ENCODE data around the gene GAN.

The GAN gene

DNA sequence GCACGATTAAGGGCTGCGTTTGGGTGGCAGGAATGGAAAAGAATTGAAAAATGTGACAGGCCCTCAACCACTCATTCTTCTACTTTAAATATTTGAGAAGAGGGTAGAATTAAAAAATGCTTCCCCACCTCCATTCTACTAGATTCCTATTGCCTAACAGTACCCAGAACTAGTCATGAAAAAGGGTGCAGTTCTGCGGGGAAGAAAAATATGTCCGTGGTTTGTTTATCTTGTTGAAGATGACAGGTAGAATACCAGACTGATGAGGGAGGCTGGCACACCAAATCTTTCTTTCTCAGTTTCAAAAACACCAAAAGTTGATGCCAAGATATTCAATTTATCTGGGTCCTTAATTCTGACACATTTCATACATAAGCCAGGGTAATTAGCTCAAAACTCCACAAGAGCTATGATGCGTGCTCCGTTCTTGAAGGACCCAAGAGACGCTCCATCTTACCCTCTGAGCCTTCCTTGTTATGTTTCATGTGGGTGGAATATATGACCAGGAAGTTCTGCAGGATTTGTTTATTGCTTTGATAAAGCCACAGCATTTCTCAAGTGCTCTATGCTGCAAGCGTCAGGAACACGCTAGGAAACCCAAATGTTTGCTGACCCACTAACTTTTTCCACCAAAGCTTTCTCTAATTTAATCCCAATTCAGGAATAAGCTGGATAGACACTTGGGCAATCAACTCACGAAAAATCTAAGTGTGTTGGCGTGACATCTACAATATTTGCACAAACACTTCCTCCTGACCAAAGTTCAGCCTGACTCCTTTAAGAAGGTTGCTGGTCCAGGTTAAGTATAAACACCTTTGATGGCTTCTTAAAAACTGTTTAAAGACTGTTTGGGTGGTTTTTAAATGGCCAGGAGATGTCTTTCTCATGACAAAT lies 20.6 kb upstream of the GAN start:
- Histone ChIP-seq H3K79me2 (ENCODE audit: control insufficient read depth, low read length) (no peaks in the 10 kb centered on the region), H3K4me1 (ENCODE audit: control insufficient read depth, low read length) (no peaks in the 10 kb centered on the region), H3K4me3 (ENCODE audit: low read length) (no peak overlapping the region), H3K9me3 (ENCODE audit: control insufficient read depth, insufficient read depth, low read length) (no peaks in the 10 kb centered on the region), H4K20me1 (ENCODE audit: control insufficient read depth, insufficient read depth, low read depth, low read length) (no peaks in the 10 kb centered on the region), H3K9me2 (replicated peaks; ENCODE audit: control insufficient read depth, low read length) (no peaks in the 10 kb centered on the region), H3K4me2 (ENCODE audit: low read length) (no peak overlapping the region), H3K36me3 (ENCODE audit: control insufficient read depth, low read length) (no peaks in the 10 kb centered on the region), H3K27me3 (ENCODE audit: control insufficient read depth, low read length) (0 out of 2 replicates have a peak, but pooled peaks cover 2% of the 10 kb centered on the region), H3F3A (ENCODE audit: control insufficient read depth, insufficient read depth) (no peaks in the 10 kb centered on the region), H3K27ac (ENCODE audit: low read depth, low read length) (no peak overlapping the region)
- TF ChIP-seq EZH2phosphoT487 (IDR thresholded peaks at IDR 0.05; ENCODE audit: borderline replicate concordance, low read length) = no peak
- no peak for TF ChIP-seq CTCF (IDR thresholded peaks at IDR 0.05; ENCODE audit: low read depth, low read length, poor library complexity, severe bottlenecking)

DNA sequence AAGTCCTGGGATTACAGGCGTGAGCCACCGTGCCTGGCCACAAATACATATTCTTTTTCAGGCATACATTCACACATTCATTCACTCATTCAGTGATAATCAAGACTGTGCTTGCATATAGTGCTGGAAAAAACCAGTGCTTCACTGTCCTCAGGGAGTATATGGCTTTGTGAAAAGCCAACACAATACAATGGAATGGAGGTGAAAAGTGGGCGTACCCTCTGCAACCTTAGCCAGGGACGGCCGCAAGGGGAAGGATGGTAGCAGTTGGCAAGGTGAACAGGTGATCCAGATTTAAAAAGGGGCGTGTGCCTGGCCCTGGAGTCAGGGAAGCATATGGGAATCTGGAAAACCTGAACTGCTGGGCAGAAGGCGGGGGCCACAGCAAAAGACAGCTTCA lies 18.1 kb upstream of the GAN start:
- Histone ChIP-seq H3K27ac (ENCODE audit: low read depth, low read length) (no peak overlapping the region), H3K4me3 (ENCODE audit: low read length) (no peak overlapping the region), H3K4me2 (ENCODE audit: low read length) (no peak overlapping the region), H3K9me2 (replicated peaks; ENCODE audit: control insufficient read depth, low read length) (no peaks in the 10 kb centered on the region), H3K79me2 (ENCODE audit: control insufficient read depth, low read length) (no peaks in the 10 kb centered on the region), H3K9me3 (ENCODE audit: control insufficient read depth, insufficient read depth, low read length) (no peaks in the 10 kb centered on the region), H3K36me3 (ENCODE audit: control insufficient read depth, low read length) (no peaks in the 10 kb centered on the region), H3K4me1 (ENCODE audit: control insufficient read depth, low read length) (no peaks in the 10 kb centered on the region), H3F3A (ENCODE audit: control insufficient read depth, insufficient read depth) (no peaks in the 10 kb centered on the region), H3K27me3 (ENCODE audit: control insufficient read depth, low read length) (peaks cover 10% of the 10 kb centered on the region), H4K20me1 (ENCODE audit: control insufficient read depth, insufficient read depth, low read depth, low read length) (no peaks in the 10 kb centered on the region)
- TF ChIP-seq CTCF (IDR thresholded peaks at IDR 0.05; ENCODE audit: low read depth, low read length, poor library complexity, severe bottlenecking) = no peak
- no peak for TF ChIP-seq EZH2phosphoT487 (IDR thresholded peaks at IDR 0.05; ENCODE audit: borderline replicate concordance, low read length)

DNA sequence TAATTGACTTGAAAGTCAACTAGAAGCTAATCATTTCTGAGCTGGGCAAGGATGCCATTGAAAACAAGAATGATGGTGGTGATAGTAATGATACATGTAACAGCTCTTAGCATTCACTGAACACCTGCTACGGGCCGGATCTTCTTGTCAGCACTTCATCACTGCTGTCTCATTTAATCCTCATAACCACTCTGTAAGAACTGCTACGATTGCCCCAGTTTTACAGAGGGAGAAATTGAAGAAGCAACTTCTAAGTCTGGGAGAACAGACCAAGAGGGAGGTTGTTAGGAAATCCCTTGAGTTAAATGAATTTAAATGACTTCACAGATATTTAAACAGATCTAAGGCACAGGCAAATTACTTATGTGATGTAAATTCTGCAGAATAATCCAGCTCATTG lies 7.0 kb upstream of the GAN start:
- no peaks in the 10 kb centered on the region for H3K9me2 ChIP-seq (replicated peaks; ENCODE audit: control insufficient read depth, low read length)
- no peak overlapping the region for H3K27ac ChIP-seq (ENCODE audit: low read depth, low read length)
- no peak overlapping the region for H3K4me3 ChIP-seq (ENCODE audit: low read length)
- no peak for TF ChIP-seq CTCF (IDR thresholded peaks at IDR 0.05; ENCODE audit: low read depth, low read length, poor library complexity, severe bottlenecking)
- no peak for TF ChIP-seq EZH2phosphoT487 (IDR thresholded peaks at IDR 0.05; ENCODE audit: borderline replicate concordance, low read length)
- H3K4me2 ChIP-seq (ENCODE audit: low read length) = no peak overlapping the region
- no peaks in the 10 kb centered on the region for H3K36me3 ChIP-seq (ENCODE audit: control insufficient read depth, low read length)
- H3K9me3 ChIP-seq (ENCODE audit: control insufficient read depth, insufficient read depth, low read length) = no peaks in the 10 kb centered on the region
- no peaks in the 10 kb centered on the region for H4K20me1 ChIP-seq (ENCODE audit: control insufficient read depth, insufficient read depth, low read depth, low read length)
- no peaks in the 10 kb centered on the region; the same call in 1 of the 2 replicates for H3K27me3 ChIP-seq (ENCODE audit: control insufficient read depth, low read length)
- H3K79me2 ChIP-seq (ENCODE audit: control insufficient read depth, low read length) = no peaks in the 10 kb centered on the region
- no peaks in the 10 kb centered on the region for H3F3A ChIP-seq (ENCODE audit: control insufficient read depth, insufficient read depth)
- no peaks in the 10 kb centered on the region for H3K4me1 ChIP-seq (ENCODE audit: control insufficient read depth, low read length)
